Measurements from ENCODE around the gene PHRF1.

PHRF1 gene

GRCh38 chr11:537622-538430 is 38.4 kb upstream of the PHRF1 start:
- no peaks in the 10 kb centered on the region for H3K9me3 ChIP-seq
- no peak overlapping the region for H3K27ac ChIP-seq
- TF ChIP-seq CTCF (IDR thresholded peaks at IDR 0.05) = no peak
- H3K4me3 ChIP-seq (ENCODE audit: low read depth in 1 of 2, low read length in 1 of 2) = peak overlapping the region; percentile 71 to 87
- H3K4me1 ChIP-seq (ENCODE audit: control insufficient read depth in 1 of 2, insufficient read depth in 1 of 2, low read depth in 1 of 2, low read length in 1 of 2) = peaks cover 30 to 31% of the 10 kb centered on the region in 2 experiments
- H3K36me3 ChIP-seq = peaks cover 5% of the 10 kb centered on the region
- peaks cover 64% of the 10 kb centered on the region for H3K27me3 ChIP-seq

GRCh38 chr11:538431-539051 is 37.7 kb upstream of the PHRF1 start:
- Histone ChIP-seq H3K36me3 (no peaks in the 10 kb centered on the region), H3K4me3 (ENCODE audit: low read depth in 1 of 2, low read length in 1 of 2) (no peak overlapping the region), H3K4me1 (ENCODE audit: control insufficient read depth in 1 of 2, insufficient read depth in 1 of 2, low read depth in 1 of 2, low read length in 1 of 2) (peaks cover 30 to 31% of the 10 kb centered on the region in 2 experiments), H3K9me3 (no peaks in the 10 kb centered on the region), H3K27ac (no peak overlapping the region), H3K27me3 (peaks cover 64% of the 10 kb centered on the region)
- no peak for TF ChIP-seq CTCF (IDR thresholded peaks at IDR 0.05)

- Histone ChIP-seq H3K4me1 (ENCODE audit: control insufficient read depth in 1 of 2, insufficient read depth in 1 of 2, low read depth in 1 of 2, low read length in 1 of 2) (peaks cover 22 to 24% of the 10 kb centered on the region in 2 experiments), H3K27ac (no peak overlapping the region), H3K27me3 (peaks cover 53% of the 10 kb centered on the region), H3K36me3 (no peaks in the 10 kb centered on the region), H3K4me3 (ENCODE audit: low read depth in 1 of 2, low read length in 1 of 2) (no peak overlapping the region), H3K9me3 (no peaks in the 10 kb centered on the region)
- no peak for TF ChIP-seq CTCF (IDR thresholded peaks at IDR 0.05)
Observed at GRCh38 chr11:539971-540481, 36.2 kb upstream of the PHRF1 start.

- H3K36me3 ChIP-seq = no peaks in the 10 kb centered on the region
- H3K27ac ChIP-seq = no peak overlapping the region
- H3K4me3 ChIP-seq (ENCODE audit: low read depth in 1 of 2, low read length in 1 of 2) = no peak overlapping the region
- H3K27me3 ChIP-seq = peaks cover 51% of the 10 kb centered on the region
- TF ChIP-seq CTCF (IDR thresholded peaks at IDR 0.05) = no peak
- peaks cover 21 to 22% of the 10 kb centered on the region in 2 experiments for H3K4me1 ChIP-seq (ENCODE audit: control insufficient read depth in 1 of 2, insufficient read depth in 1 of 2, low read depth in 1 of 2, low read length in 1 of 2)
- no peaks in the 10 kb centered on the region for H3K9me3 ChIP-seq
Observed at GRCh38 chr11:540583-541432, 35.5 kb upstream of the PHRF1 start.

DNA sequence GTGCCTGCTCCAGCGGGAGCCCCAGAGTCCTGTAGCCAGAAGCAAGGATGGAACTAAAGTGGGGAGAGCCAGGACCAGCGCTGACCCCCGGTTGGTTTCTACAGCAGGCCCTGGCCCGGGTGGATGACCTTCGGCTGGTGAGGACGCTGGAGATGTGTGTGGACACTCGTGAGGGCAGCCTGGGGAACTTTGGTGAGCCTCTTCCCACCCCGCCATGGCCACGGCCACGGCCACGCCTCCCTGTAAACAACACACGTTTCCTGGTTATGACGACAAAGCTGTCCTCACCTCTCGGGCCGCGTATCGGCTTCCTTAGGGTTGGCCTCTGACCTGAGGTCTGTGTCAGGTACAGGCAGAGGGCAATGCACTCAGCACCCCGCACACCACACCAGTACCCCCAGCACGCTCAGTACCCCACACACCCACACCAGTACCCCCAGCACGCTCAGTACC is 34.8 kb upstream of the PHRF1 start:
- TF ChIP-seq CTCF (IDR thresholded peaks at IDR 0.05) = no peak
- no peak overlapping the region for H3K4me3 ChIP-seq (ENCODE audit: low read depth in 1 of 2, low read length in 1 of 2)
- H3K4me1 ChIP-seq (ENCODE audit: control insufficient read depth in 1 of 2, insufficient read depth in 1 of 2, low read depth in 1 of 2, low read length in 1 of 2) = peaks cover 15% of the 10 kb centered on the region in 2 experiments
- no peaks in the 10 kb centered on the region for H3K36me3 ChIP-seq
- H3K27me3 ChIP-seq = peaks cover 45% of the 10 kb centered on the region
- no peak overlapping the region for H3K27ac ChIP-seq
- H3K9me3 ChIP-seq = no peaks in the 10 kb centered on the region
